ENCODE data around the gene HOTAIR.

HOTAIR gene

GRCh38 chr12:54002915-54003389 is 28.2 kb upstream of the HOTAIR start:
- H3K4me3 ChIP-seq (ENCODE audit: control insufficient read depth, low read depth, low read length) = peak overlapping the region; percentile 3
- no peak for TF ChIP-seq CTCF (conservative IDR thresholded peaks at IDR 0.05; ENCODE audit: control insufficient read depth, insufficient read depth, low read depth, low read length)
- DNase-seq (ENCODE audit: low read depth) = no peak

GRCh38 chr12:54002278-54002914 is 27.6 kb upstream of the HOTAIR start:
- peak overlapping the region; percentile 84 for H3K4me3 ChIP-seq (ENCODE audit: control insufficient read depth, low read depth, low read length)
- no peak for DNase-seq (ENCODE audit: low read depth)
- no peak for TF ChIP-seq CTCF (conservative IDR thresholded peaks at IDR 0.05; ENCODE audit: control insufficient read depth, insufficient read depth, low read depth, low read length)

- DNase-seq (ENCODE audit: low read depth) = no peak
- H3K4me3 ChIP-seq (ENCODE audit: control insufficient read depth, low read depth, low read length) = peak overlapping the region; percentile 84
- no peak for TF ChIP-seq CTCF (conservative IDR thresholded peaks at IDR 0.05; ENCODE audit: control insufficient read depth, insufficient read depth, low read depth, low read length)
Measured at GRCh38 chr12:54001283-54002187, 26.8 kb upstream of the HOTAIR start.

- DNase-seq (ENCODE audit: low read depth) = no peak
- TF ChIP-seq CTCF (conservative IDR thresholded peaks at IDR 0.05; ENCODE audit: control insufficient read depth, insufficient read depth, low read depth, low read length) = no peak
- H3K4me3 ChIP-seq (ENCODE audit: control insufficient read depth, low read depth, low read length) = peak within 1 kb of the TSS; percentile 84
Measured at GRCh38 chr12:54000116-54001114, 25.7 kb upstream of the HOTAIR start, which contains the start of gene HOXC9. TSS of gene HOXC9 (plus strand) at chr12:54000161. CDS start at chr12:54000189, 28 bp downstream.

GRCh38 chr12:53999559-54000115 is 24.9 kb upstream of the HOTAIR start:
- peak; percentile 89 for DNase-seq (ENCODE audit: low read depth)
- TF ChIP-seq CTCF (conservative IDR thresholded peaks at IDR 0.05; ENCODE audit: control insufficient read depth, insufficient read depth, low read depth, low read length) = no peak
- peak overlapping the region; percentile 84 for H3K4me3 ChIP-seq (ENCODE audit: control insufficient read depth, low read depth, low read length)

- no peak for TF ChIP-seq CTCF (conservative IDR thresholded peaks at IDR 0.05; ENCODE audit: control insufficient read depth, insufficient read depth, low read depth, low read length)
- DNase-seq (ENCODE audit: low read depth) = no peak
- peak overlapping the region; percentile 84 for H3K4me3 ChIP-seq (ENCODE audit: control insufficient read depth, low read depth, low read length)
Measured at GRCh38 chr12:53998900-53999236, 24.1 kb upstream of the HOTAIR start.
